ENCODE data around the gene ELOF1. TPM values are rescaled to one million over a fixed set of nuclear protein-coding genes. Genes with fewer than 3 reads are reported as not detected.

Gene ELOF1
- total RNA-seq, 1 experiment from 2014 or later = 38.1 TPM

Other genes starting within 250 kb of the ELOF1 start
- gene RAB3D, start 219.6 kb downstream of the ELOF1 start, total RNA-seq (2014; rRNA removed; shearing (Covaris generic)) = 0.58 and 0.83 TPM in 2 replicates
- gene TMEM205, start 213.0 kb downstream of the ELOF1 start, total RNA-seq (2014; rRNA removed; shearing (Covaris generic)) = 38.8 and 39.5 TPM in 2 replicates
- not detected in 2 replicates for gene CCDC159, start 212.7 kb downstream of the ELOF1 start, total RNA-seq (2014; rRNA removed; shearing (Covaris generic))
- gene PLPPR2, start 203.8 kb downstream of the ELOF1 start, total RNA-seq (2014; rRNA removed; shearing (Covaris generic)) = 0.10 and 0.59 TPM in 2 replicates
- gene SWSAP1, start 184.6 kb downstream of the ELOF1 start, total RNA-seq (2014; rRNA removed; shearing (Covaris generic)) = 1.2 and 2.4 TPM in 2 replicates
- gene EPOR, start 174.9 kb downstream of the ELOF1 start, total RNA-seq (2014; rRNA removed; shearing (Covaris generic)) = 8.4 and 9.9 TPM in 2 replicates
- gene RGL3, start 139.9 kb downstream of the ELOF1 start, total RNA-seq (2014; rRNA removed; shearing (Covaris generic)) = not detected in 2 replicates
- gene ODAD3, start 124.1 kb downstream of the ELOF1 start, total RNA-seq (2014; rRNA removed; shearing (Covaris generic)) = 0.18 and 0.22 TPM in 2 replicates
- 136 and 164 TPM in 2 replicates for gene PRKCSH, start 123.6 kb downstream of the ELOF1 start, total RNA-seq (2014; rRNA removed; shearing (Covaris generic))
- not detected in 2 replicates for gene ELAVL3, start 78.2 kb downstream of the ELOF1 start, total RNA-seq (2014; rRNA removed; shearing (Covaris generic))
- 2.8 and 3.5 TPM in 2 replicates for gene ZNF653, start 53.4 kb downstream of the ELOF1 start, total RNA-seq (2014; rRNA removed; shearing (Covaris generic))
- 22.3 and 22.6 TPM in 2 replicates for gene ECSIT, start 30.1 kb downstream of the ELOF1 start, total RNA-seq (2014; rRNA removed; shearing (Covaris generic))
- gene CNN1, start 20.4 kb downstream of the ELOF1 start, total RNA-seq (2014; rRNA removed; shearing (Covaris generic)) = 1.4 TPM in 2 replicates
- gene ACP5, start 18.4 kb upstream of the ELOF1 start, total RNA-seq (2014; rRNA removed; shearing (Covaris generic)) = 0.75 and 2.4 TPM in 2 replicates
- gene ZNF627, start 38.3 kb upstream of the ELOF1 start, total RNA-seq (2014; rRNA removed; shearing (Covaris generic)) = 11.8 and 13.4 TPM in 2 replicates
- gene ZNF823, start 179.7 kb upstream of the ELOF1 start, total RNA-seq (2014; rRNA removed; shearing (Covaris generic)) = 8.7 and 10.5 TPM in 2 replicates
- 6.0 and 6.2 TPM in 2 replicates for gene ZNF441, start 207.8 kb upstream of the ELOF1 start, total RNA-seq (2014; rRNA removed; shearing (Covaris generic))
- gene ZNF491, start 239.3 kb upstream of the ELOF1 start, total RNA-seq (2014; rRNA removed; shearing (Covaris generic)) = 3.6 and 5.2 TPM in 2 replicates